GM21825 (cell line): ENCODE measurements around the gene MGAT2.
"Not testable (repeated sequence)": the region's sequence is repeated elsewhere in the genome, so short reads cannot be mapped to it uniquely, and the experiment has no call there.

Experiments used
- ATAC-seq: cut with Tn5 transposase; IDR thresholded peaks from one replicate; pipeline ENCODE4 v1.9.1; 2021; ENCODE audit warnings: mild to moderate bottlenecking, moderate library complexity; ENCODE audit not compliant: unreplicated experiment

Gene MGAT2

GRCh38 chr14:49620182-49621113 lies at the start of gene MGAT2, which contains the start of gene RPL36AL:
MGAT2 (plus strand) TSS chr14:49620799; CDS start chr14:49621269, 470 bp downstream.
RPL36AL (minus strand) TSS chr14:49620626; CDS start chr14:49619104, 1,522 bp downstream.
- peak; percentile 93 for ATAC-seq

GRCh38 chr14:49574038-49574437 lies 46.6 kb upstream of the MGAT2 start:
- ATAC-seq, result no peak

GRCh38 chr14:49578141-49578540 lies 42.5 kb upstream of the MGAT2 start:
- ATAC-seq, result no peak

GRCh38 chr14:49579841-49580240 lies 40.8 kb upstream of the MGAT2 start:
- no peak for ATAC-seq

- no peak for ATAC-seq
Observed at GRCh38 chr14:49581209-49582112, 39.1 kb upstream of the MGAT2 start.

GRCh38 chr14:49582113-49582977 lies 38.3 kb upstream of the MGAT2 start:
- no peak for ATAC-seq

GRCh38 chr14:49583629-49584028 lies 37.0 kb upstream of the MGAT2 start:
- ATAC-seq, result no peak

GRCh38 chr14:49584058-49584457 lies 36.5 kb upstream of the MGAT2 start:
- no peak for ATAC-seq

GRCh38 chr14:49584981-49585640 lies 35.5 kb upstream of the MGAT2 start:
- not testable (repeated sequence) for ATAC-seq

- peak; percentile 89 for ATAC-seq
Observed at GRCh38 chr14:49585803-49586672, 34.6 kb upstream of the MGAT2 start, which contains the start of gene RPS29. RPS29 (minus strand) TSS chr14:49586380; CDS start chr14:49586346, 34 bp downstream.

- peak; percentile 38 for ATAC-seq
Observed at GRCh38 chr14:49586673-49587460, 33.7 kb upstream of the MGAT2 start.

GRCh38 chr14:49589387-49589786 lies 31.2 kb upstream of the MGAT2 start:
- no peak for ATAC-seq

- ATAC-seq, result no peak
Observed at GRCh38 chr14:49593016-49593415, 27.6 kb upstream of the MGAT2 start.

- no peak for ATAC-seq
Observed at GRCh38 chr14:49594347-49595091, 26.1 kb upstream of the MGAT2 start.

- ATAC-seq, result no peak
Observed at GRCh38 chr14:49598189-49598484, 22.5 kb upstream of the MGAT2 start.

- ATAC-seq, result peak; percentile 55
Observed at GRCh38 chr14:49598485-49599300, 21.9 kb upstream of the MGAT2 start, which contains the start of gene LRR1. LRR1 (plus strand) TSS chr14:49598940; CDS start chr14:49599021, 81 bp downstream.

GRCh38 chr14:49607583-49607982 lies 13.0 kb upstream of the MGAT2 start:
- no peak for ATAC-seq
